Adrenal gland (tissue), 5 donors: Measurements from ENCODE around the gene CLEC4E.

Experiments used
- CTCF ChIP-seq, 6 experiments: fragments of 450-650 bp in 4 of 6; fragments of 200-600 bp in 2 of 6; sonication (generic) in 1 of 6; IDR thresholded peaks; 1 replicate in 5 of 6; 2 replicates in 1 of 6; pipeline versions ENCODE4 v1.5.1 to v1.8.0; 2016 to 2021; ENCODE audit warnings: antibody characterized with exemption in 6 of 6, mild to moderate bottlenecking in 2 of 6, moderate library complexity in 1 of 6
- POLR2A ChIP-seq, 2 donors: fragments of 450-650 bp; IDR thresholded peaks; one replicate each; pipeline ENCODE4 v1.6.1; 2017; ENCODE audit warnings: antibody characterized with exemption in 2 of 2, mild to moderate bottlenecking in 2 of 2, moderate library complexity in 1 of 2
- donor health status: DM: no; HTN: no; CAD: no.

- TF ChIP-seq CTCF (IDR thresholded peaks at IDR 0.05) = peak; percentile 74 to 97 (median 81)
- no peak for TF ChIP-seq POLR2A (IDR thresholded peaks at IDR 0.05)
Measured at GRCh38 chr12:8544295-8544694, 3.6 kb upstream of the CLEC4E start.
